Hepatocyte (in vitro differentiated cells): ENCODE data around the gene CLIC5. TPM values are rescaled to one million over a fixed set of nuclear protein-coding genes. Genes with fewer than 3 reads are reported as not detected.
A peak's percentile ranks its signal among the peaks of the same experiment; 100 is the strongest.

Experiments
- DNase-seq: peaks from one replicate; pipeline ENCODE4 v3.0.0-alpha.2; 2016; ENCODE audit warnings: low spot score
- H2AFZ ChIP-seq: fragments of 200-600 bp; sonication (generic); 2 replicates; pipeline ENCODE4 v1.6.0; 2016; ENCODE audit warnings: antibody characterized with exemption, mild to moderate bottlenecking
- H3K27ac ChIP-seq: fragments of 200-600 bp; sonication (generic); 2 replicates; pipeline ENCODE4 v1.5.1; 2016; ENCODE audit warnings: mild to moderate bottlenecking
- H3K27me3 ChIP-seq: fragments of 200-600 bp; sonication (generic); 2 replicates; pipeline ENCODE4 v1.6.1; 2016
- H3K36me3 ChIP-seq: fragments of 200-600 bp; sonication (generic); replicated peaks from 2 replicates; pipeline ENCODE4 v1.5.1; 2016; ENCODE audit warnings: low read depth; ENCODE audit not compliant: insufficient read depth
- H3K4me1 ChIP-seq: fragments of 200-600 bp; sonication (generic); 2 replicates; pipeline ENCODE4 v1.5.1; 2016; ENCODE audit warnings: mild to moderate bottlenecking, moderate library complexity; ENCODE audit not compliant: insufficient read depth
- H3K4me2 ChIP-seq: fragments of 200-600 bp; sonication (generic); 2 replicates; pipeline ENCODE4 v1.6.0; 2016
- H3K4me3 ChIP-seq: fragments of 200-600 bp; sonication (generic); 2 replicates; pipeline ENCODE4 v1.5.1; 2016; ENCODE audit warnings: mild to moderate bottlenecking
- H3K79me2 ChIP-seq: fragments of 200-600 bp; sonication (generic); 2 replicates; pipeline ENCODE4 v1.6.0; 2017; ENCODE audit warnings: mild to moderate bottlenecking
- H3K9me2 ChIP-seq: fragments of 200-600 bp; sonication (generic); replicated peaks from 2 replicates; pipeline ENCODE4 v1.6.0; 2017; ENCODE audit warnings: mild to moderate bottlenecking; ENCODE audit not compliant: insufficient read depth
- H3K9me3 ChIP-seq: fragments of 200-600 bp; sonication (generic); 2 replicates; pipeline ENCODE4 v1.5.1; 2016; ENCODE audit warnings: low read depth, mild to moderate bottlenecking
- H4K20me1 ChIP-seq: fragments of 200-600 bp; sonication (generic); 2 replicates; pipeline ENCODE4 v1.6.0; 2016; ENCODE audit warnings: mild to moderate bottlenecking; ENCODE audit not compliant: insufficient read depth, poor library complexity, severe bottlenecking
- CTCF ChIP-seq: fragments of 200-600 bp; sonication (generic); IDR thresholded peaks from 2 replicates; pipeline ENCODE4 v1.5.1; 2016; ENCODE audit warnings: antibody characterized with exemption, mild to moderate bottlenecking; ENCODE audit not compliant: poor library complexity
- EZH2 ChIP-seq: fragments of 200-600 bp; sonication (generic); IDR thresholded peaks from 2 replicates; pipeline ENCODE4 v1.6.1; 2016; ENCODE audit warnings: antibody characterized with exemption, mild to moderate bottlenecking, borderline replicate concordance
- EZH2phosphoT487 ChIP-seq: fragments of 200-600 bp; sonication (generic); IDR thresholded peaks from one replicate; pipeline ENCODE4 v1.6.1; 2018; ENCODE audit warnings: antibody characterized with exemption, mild to moderate bottlenecking, low read depth, moderate library complexity; ENCODE audit not compliant: unreplicated experiment, severe bottlenecking
- WGBS: methylation state at CpG from one replicate; pipeline ENCODE4 v1.1.6; 2016; ENCODE audit warnings: low lambda C conversion rate; ENCODE audit errors: missing lambda C conversion rate; 5-methylcytosine and 5-hydroxymethylcytosine counted together
- polyA plus RNA-seq: library from polyadenylated mRNA; unstranded; fragments of >200 nt; fragmentation: Nextera tagmentation; extraction: Ambion mirVana; gene quantifications from 2 replicates; pipeline ENCODE4 v1.2.1, GENCODE V29; 2016
- total RNA-seq: library from RNA; depleted of rRNA; stranded (reverse); fragments of >200 nt; gene quantifications from 2 replicates; pipeline ENCODE4 v1.2.3, GENCODE V29; 2014

Gene CLIC5
- total and polyA plus RNA-seq, 2 experiments from 2014 or later = 6.0 to 12.1 TPM

GRCh38 chr6:45988635-45989034 is 27.0 kb downstream of the CLIC5 start:
- no peaks in the 10 kb centered on the region for H3K79me2 ChIP-seq
- H3K27ac ChIP-seq = peak overlapping the region; percentile 53
- H3K4me1 ChIP-seq = peaks cover 9% of the 10 kb centered on the region
- no peak overlapping the region for H2AFZ ChIP-seq
- no peak overlapping the region for H3K4me3 ChIP-seq
- no peaks in the 10 kb centered on the region for H4K20me1 ChIP-seq
- H3K27me3 ChIP-seq = no peaks in the 10 kb centered on the region
- no peak for DNase-seq
- 77% methylated on average over 2 of the region's 2 CpGs for WGBS
- H3K9me3 ChIP-seq = no peaks in the 10 kb centered on the region
- no peak overlapping the region for H3K4me2 ChIP-seq
- no peaks in the 10 kb centered on the region for H3K9me2 ChIP-seq
- TF ChIP-seq EZH2phosphoT487 (no peak), EZH2 (no peak), CTCF (no peak)
- no peaks in the 10 kb centered on the region for H3K36me3 ChIP-seq

GRCh38 chr6:45987856-45988255 is 27.8 kb downstream of the CLIC5 start:
- Histone ChIP-seq H3K27me3 (no peaks in the 10 kb centered on the region), H3K4me1 (peaks cover 12% of the 10 kb centered on the region), H4K20me1 (no peaks in the 10 kb centered on the region), H3K9me3 (no peaks in the 10 kb centered on the region), H3K4me3 (no peak overlapping the region), H3K36me3 (no peaks in the 10 kb centered on the region), H3K79me2 (no peaks in the 10 kb centered on the region), H3K27ac (peak overlapping the region; percentile 77), H3K4me2 (no peak overlapping the region), H2AFZ (no peak overlapping the region), H3K9me2 (no peaks in the 10 kb centered on the region)
- whole genome bisulfite sequencing = 94% methylated on average over 1 of the region's 1 CpG
- TF ChIP-seq EZH2phosphoT487 (no peak), CTCF (no peak), EZH2 (no peak)
- DNase-seq = peak; percentile 38

GRCh38 chr6:45986746-45987274 is 28.9 kb downstream of the CLIC5 start:
- peak overlapping the region; percentile 77 for H3K27ac ChIP-seq
- H3K79me2 ChIP-seq = no peaks in the 10 kb centered on the region
- H3K4me2 ChIP-seq = no peak overlapping the region
- no peak overlapping the region for H3K4me3 ChIP-seq
- no peak for TF ChIP-seq CTCF
- TF ChIP-seq EZH2 = no peak
- TF ChIP-seq EZH2phosphoT487 = no peak
- peaks cover 12% of the 10 kb centered on the region for H3K4me1 ChIP-seq
- no peaks in the 10 kb centered on the region for H4K20me1 ChIP-seq
- no peaks in the 10 kb centered on the region for H3K36me3 ChIP-seq
- H3K9me2 ChIP-seq = no peaks in the 10 kb centered on the region
- no peak overlapping the region for H2AFZ ChIP-seq
- DNase-seq = no peak
- H3K9me3 ChIP-seq = no peaks in the 10 kb centered on the region
- H3K27me3 ChIP-seq = no peaks in the 10 kb centered on the region
